ENCODE data around the gene FOXA1. TPM values are rescaled to one million over a fixed set of nuclear protein-coding genes. Genes with fewer than 3 reads are reported as not detected.
"Not testable (repeated sequence)": the region's sequence is repeated elsewhere in the genome, so short reads cannot be mapped to it uniquely, and the experiment has no call there.

FOXA1 gene
- polyA plus RNA-seq, 1 experiment = 0.07 TPM

DNA sequence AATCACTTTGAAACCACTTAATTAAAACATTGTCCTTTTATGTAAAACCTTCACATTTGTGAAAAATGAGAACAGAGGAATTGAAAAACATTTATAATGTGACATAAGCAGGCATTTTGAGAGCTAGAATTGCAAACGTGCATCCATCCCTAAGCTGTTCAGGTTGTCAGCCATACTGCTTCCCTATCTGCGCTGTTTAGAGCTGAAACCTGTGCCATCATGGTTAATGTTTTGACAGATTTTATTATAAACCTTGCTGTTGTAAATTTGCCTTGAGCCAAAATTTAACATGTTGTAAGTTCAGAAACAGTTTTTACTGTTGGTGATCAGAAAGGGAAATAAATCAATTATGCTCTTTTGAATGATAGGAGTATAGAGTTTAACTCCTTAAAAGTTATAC lies 31.9 kb downstream of the FOXA1 start:
- TF ChIP-seq, protein P1, sequence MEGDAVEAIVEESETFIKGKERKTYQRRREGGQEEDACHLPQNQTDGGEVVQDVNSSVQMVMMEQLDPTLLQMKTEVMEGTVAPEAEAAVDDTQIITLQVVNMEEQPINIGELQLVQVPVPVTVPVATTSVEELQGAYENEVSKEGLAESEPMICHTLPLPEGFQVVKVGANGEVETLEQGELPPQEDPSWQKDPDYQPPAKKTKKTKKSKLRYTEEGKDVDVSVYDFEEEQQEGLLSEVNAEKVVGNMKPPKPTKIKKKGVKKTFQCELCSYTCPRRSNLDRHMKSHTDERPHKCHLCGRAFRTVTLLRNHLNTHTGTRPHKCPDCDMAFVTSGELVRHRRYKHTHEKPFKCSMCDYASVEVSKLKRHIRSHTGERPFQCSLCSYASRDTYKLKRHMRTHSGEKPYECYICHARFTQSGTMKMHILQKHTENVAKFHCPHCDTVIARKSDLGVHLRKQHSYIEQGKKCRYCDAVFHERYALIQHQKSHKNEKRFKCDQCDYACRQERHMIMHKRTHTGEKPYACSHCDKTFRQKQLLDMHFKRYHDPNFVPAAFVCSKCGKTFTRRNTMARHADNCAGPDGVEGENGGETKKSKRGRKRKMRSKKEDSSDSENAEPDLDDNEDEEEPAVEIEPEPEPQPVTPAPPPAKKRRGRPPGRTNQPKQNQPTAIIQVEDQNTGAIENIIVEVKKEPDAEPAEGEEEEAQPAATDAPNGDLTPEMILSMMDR (IDR thresholded peaks at IDR 0.05; ENCODE audit: low read depth, low read length) = no peak
- CTCF ChIA-PET = interaction anchor here (3.6 kb wide), 1 partner anchor 317 kb away, joined by 16 read pairs; no protein-coding TSS in a partner anchor
- DNase-seq (ENCODE audit: low read depth, low spot score) = no peak
- Histone ChIP-seq H3K27me3 (ENCODE audit: control insufficient read depth, insufficient read depth, low read length) (no peaks in the 10 kb centered on the region), H3K4me3 (ENCODE audit: low read depth, low read length) (no peak overlapping the region), H3K9me3 (ENCODE audit: control insufficient read depth, insufficient read depth, low read length) (no peaks in the 10 kb centered on the region), H3K27ac (ENCODE audit: low read depth, low read length) (no peak overlapping the region)
- POLR2A ChIA-PET = no interaction called here

DNA sequence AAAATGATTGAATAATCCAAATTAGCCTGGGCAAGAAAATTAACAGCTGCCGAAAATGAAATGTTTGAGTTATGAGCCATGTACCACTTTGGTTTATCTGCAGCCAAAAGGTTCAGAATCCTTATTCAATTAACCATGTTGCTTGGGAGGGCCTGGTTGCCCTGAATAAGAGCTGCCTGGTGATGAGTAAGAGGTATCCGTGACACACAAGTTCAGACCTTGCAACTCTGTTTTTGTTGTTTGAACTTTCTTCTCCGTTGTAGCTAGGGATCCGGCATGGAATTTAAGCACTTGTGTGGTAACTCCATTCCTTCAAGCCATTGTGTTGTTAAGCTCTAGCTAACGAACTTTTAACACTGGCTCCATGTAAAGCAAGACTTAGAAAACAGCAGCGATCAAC lies 35.7 kb downstream of the FOXA1 start:
- Histone ChIP-seq H3K27me3 (ENCODE audit: control insufficient read depth, insufficient read depth, low read length) (no peaks in the 10 kb centered on the region), H3K4me3 (ENCODE audit: low read depth, low read length) (no peak overlapping the region), H3K9me3 (ENCODE audit: control insufficient read depth, insufficient read depth, low read length) (peaks cover 5% of the 10 kb centered on the region; the same call in 1 of the 2 replicates), H3K27ac (ENCODE audit: low read depth, low read length) (no peak overlapping the region)
- CTCF ChIA-PET = interaction anchor here (1.3 kb wide), 1 partner anchor 313 kb away, joined by 3 read pairs; no protein-coding TSS in a partner anchor
- TF ChIP-seq, protein P1 (IDR thresholded peaks at IDR 0.05; ENCODE audit: low read depth, low read length) = no peak
- DNase-seq (ENCODE audit: low read depth, low spot score) = no peak
- POLR2A ChIA-PET = no interaction called here

DNA sequence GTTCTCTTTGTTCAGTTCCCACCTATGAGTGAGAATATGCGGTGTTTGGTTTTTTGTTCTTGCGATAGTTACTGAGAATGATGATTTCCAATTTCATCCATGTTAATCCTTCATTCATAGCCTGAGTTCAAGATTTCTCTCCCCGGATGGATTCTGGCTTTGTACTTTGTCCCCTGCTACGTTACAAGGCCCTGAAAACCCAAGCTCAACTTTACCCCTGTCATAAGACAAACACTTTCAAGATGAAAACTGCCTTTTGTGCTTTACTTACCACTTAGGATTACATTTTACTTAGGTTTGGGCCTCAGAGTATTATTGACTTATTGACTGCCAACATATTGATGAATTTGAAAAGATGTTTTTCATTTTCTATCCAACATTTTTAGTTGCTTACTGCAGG lies 36.3 kb downstream of the FOXA1 start:
- no peak overlapping the region for H3K27ac ChIP-seq (ENCODE audit: low read depth, low read length)

DNA sequence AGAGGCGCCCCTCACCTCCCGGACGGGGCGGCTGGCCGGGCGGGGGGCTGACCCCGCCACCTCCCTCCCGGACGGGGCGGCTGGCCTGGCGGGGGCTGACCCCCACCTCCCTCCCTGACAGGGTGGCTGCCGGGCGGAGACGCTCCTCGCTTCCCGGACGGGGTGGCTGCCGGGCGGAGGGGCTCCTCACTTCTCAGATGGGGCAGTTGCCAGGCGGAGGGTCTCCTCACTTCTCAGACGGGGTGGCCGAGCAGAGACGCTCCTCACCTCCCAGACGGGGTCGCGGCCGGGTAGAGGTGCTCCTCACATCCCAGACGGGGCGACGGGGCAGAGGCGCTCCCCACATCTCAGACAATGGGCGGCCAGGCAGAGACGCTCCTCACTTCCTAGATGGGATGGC lies 39.5 kb downstream of the FOXA1 start:
- CTCF ChIA-PET; H3K9me3 ChIP-seq (ENCODE audit: control insufficient read depth, insufficient read depth, low read length); H3K4me3 ChIP-seq (ENCODE audit: low read depth, low read length); H3K27ac ChIP-seq (ENCODE audit: low read depth, low read length); DNase-seq (ENCODE audit: low read depth, low spot score); POLR2A ChIA-PET; H3K27me3 ChIP-seq (ENCODE audit: control insufficient read depth, insufficient read depth, low read length): not testable (repeated sequence)

More for the DNA sequence above, 36.3 kb downstream of the FOXA1 start:
- CTCF ChIA-PET = interaction anchor here (1.3 kb wide), 1 partner anchor 312 kb away, joined by 3 read pairs; no protein-coding TSS in a partner anchor
- no peak for DNase-seq (ENCODE audit: low read depth, low spot score)
- TF ChIP-seq, protein P1 (IDR thresholded peaks at IDR 0.05; ENCODE audit: low read depth, low read length) = no peak
- POLR2A ChIA-PET = no interaction called here
- H3K27me3 ChIP-seq (ENCODE audit: control insufficient read depth, insufficient read depth, low read length) = no peaks in the 10 kb centered on the region
- H3K4me3 ChIP-seq (ENCODE audit: low read depth, low read length) = no peak overlapping the region
- peaks cover 5% of the 10 kb centered on the region; the same call in 1 of the 2 replicates for H3K9me3 ChIP-seq (ENCODE audit: control insufficient read depth, insufficient read depth, low read length)

DNA sequence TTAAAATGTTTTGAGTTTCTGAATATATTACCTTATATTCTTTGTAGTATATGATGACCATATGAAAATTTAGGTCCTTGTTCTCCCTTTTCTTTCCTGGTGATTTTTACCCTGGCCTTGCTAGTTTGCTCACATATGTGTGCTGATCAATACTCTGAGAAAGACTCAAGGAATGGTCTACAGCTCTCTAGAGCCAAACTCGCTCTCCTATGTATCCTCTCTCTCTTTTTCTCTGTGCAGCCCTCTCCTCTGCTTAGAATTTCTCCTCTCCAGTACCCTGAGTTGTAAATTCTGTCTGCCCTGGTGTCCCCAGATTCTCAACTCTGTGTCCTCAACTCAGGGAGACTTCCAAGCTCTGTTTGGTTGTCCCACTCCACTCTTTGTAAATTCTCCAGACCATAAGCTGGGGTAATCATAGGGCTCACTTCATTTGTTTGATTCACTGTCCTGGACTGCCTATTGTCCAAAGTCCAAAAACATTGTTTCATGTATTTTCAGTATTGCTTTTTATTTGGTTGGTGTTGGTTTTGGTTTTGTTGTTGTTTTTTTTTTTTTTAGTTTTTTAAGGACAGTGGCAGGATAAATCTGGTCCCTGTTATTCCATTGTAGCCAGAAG lies 41.0 kb downstream of the FOXA1 start:
- Histone ChIP-seq H3K9me3 (ENCODE audit: control insufficient read depth, insufficient read depth, low read length) (peaks cover 5% of the 10 kb centered on the region; the same call in 1 of the 2 replicates), H3K27me3 (ENCODE audit: control insufficient read depth, insufficient read depth, low read length) (no peaks in the 10 kb centered on the region), H3K27ac (ENCODE audit: low read depth, low read length) (no peak overlapping the region), H3K4me3 (ENCODE audit: low read depth, low read length) (no peak overlapping the region)
- POLR2A ChIA-PET = no interaction called here
- TF ChIP-seq, protein P1 (IDR thresholded peaks at IDR 0.05; ENCODE audit: low read depth, low read length) = no peak
- DNase-seq (ENCODE audit: low read depth, low spot score) = no peak
- CTCF ChIA-PET = no interaction called here

Measured in AG04450 (cell line).